Fibroblast of lung (primary cell): ENCODE measurements around the gene ZNF512B.

Source experiments
- CTCF ChIP-seq, 2 donors: IDR thresholded peaks in 1 of 2; conservative IDR thresholded peaks in 1 of 2; 1 replicate in 1 of 2; 2 replicates in 1 of 2; pipeline ENCODE4 v1.5.1; 2011 to 2012; ENCODE audit warnings: low read length in 2 of 2, control low read depth in 1 of 2, inconsistent platforms in 1 of 2, low read depth in 1 of 2, mild to moderate bottlenecking in 1 of 2
- EZH2 ChIP-seq: IDR thresholded peaks from 2 replicates; pipeline ENCODE4 v1.5.1; 2012; ENCODE audit warnings: low read length, control low read depth, mild to moderate bottlenecking; ENCODE audit errors: missing control alignments

- TF ChIP-seq CTCF (conservative IDR thresholded peaks at IDR 0.05 in 1 of 2, IDR thresholded peaks at IDR 0.05 in 1 of 2; ENCODE audit: low read depth in 1 of 2, low read length in 2 of 2) (no peak), EZH2 (no peak)
These were observed 15.8 kb downstream of the ZNF512B start for GRCh38 chr20:63953764-63954429.
